HG02943 (cell line): ENCODE data around the gene DAB1.
"Not testable (repeated sequence)": the region's sequence is repeated elsewhere in the genome, so short reads cannot be mapped to it uniquely, and the experiment has no call there.

Experiments used
- ATAC-seq: cut with Tn5 transposase; IDR thresholded peaks from one replicate; pipeline ENCODE4 v1.9.1; 2021; ENCODE audit warnings: mild to moderate bottlenecking, low read depth, moderate library complexity; ENCODE audit not compliant: unreplicated experiment

The DAB1 gene

DNA sequence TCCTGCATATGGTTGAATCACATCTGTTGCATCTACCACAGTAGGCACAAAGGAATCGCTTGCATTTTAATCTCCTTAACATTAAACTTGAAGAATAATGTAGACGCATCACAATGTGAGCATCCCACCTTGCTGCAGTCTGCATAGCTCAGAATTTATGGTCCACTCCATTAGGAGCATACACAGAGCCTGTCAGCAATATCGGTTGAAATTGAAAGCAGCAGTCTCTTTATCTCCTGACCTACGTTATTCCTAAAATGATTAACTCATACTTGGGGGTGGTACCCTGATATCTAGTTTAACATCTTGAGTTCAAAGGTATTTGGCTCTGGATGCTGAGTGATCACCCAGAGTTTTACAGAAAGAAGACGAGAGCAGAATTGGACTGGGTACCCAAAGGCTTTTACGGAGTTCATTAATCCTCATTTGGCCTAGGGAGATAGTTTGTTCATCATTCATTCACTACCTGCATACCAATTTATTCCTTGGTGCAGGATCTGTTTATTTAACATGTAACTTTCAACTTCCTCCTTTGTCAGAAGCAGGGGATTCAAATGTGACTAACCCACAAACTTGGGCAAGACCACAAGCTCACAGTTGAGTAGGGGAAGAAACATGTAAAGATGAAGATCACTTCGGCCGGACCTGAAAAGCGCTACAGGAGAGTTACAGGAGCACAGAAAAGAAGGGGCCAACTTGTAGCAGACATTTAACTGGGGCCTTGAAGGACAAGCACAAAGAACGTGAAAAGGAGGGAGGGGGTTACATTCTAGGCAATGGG lies 187.9 kb downstream of the DAB1 start:
- ATAC-seq, result no peak

GRCh38 chr1:57234459-57234858 lies 189.4 kb downstream of the DAB1 start:
- ATAC-seq, result no peak

DNA sequence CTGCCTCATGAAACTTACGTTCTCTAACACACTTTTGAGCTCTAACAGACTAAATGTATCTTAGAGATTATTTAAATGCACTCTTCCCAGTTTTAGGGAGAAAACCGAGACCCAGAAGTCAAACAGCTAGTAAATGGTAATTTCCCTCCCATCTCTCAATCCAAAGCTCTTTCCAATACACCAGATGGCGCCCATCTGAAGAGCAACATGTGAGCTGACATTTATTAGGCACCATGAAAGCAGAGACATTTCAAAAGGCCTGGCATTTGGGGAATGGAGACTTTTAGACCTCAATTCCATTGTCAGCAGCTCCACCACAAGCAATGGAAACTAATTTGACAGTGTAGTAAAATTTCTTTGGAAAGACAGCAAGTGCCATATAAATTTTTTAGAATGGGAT lies 191.4 kb downstream of the DAB1 start:
- no peak for ATAC-seq

DNA sequence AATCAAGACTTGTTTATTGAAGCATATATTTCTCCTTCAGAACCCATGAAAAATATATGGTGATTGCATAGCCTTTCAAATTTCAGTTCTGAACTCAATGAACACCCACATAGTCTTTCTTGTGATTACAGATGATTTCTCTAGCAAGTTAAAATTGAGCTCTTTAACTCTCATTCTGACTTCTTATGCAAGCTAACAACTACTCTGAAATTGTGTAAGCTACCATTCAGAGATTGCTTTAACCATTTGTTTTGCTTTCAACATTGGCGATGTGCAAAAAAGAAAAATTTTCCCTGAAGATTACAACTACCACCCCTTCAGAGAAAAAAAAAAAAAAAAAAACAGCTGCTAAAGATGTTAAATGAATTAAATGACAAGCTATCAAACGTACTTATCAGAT lies 193.9 kb downstream of the DAB1 start:
- no peak for ATAC-seq

GRCh38 chr1:57229076-57229475 lies 194.8 kb downstream of the DAB1 start:
- no peak for ATAC-seq

GRCh38 chr1:57222801-57223200 lies 201.1 kb downstream of the DAB1 start:
- ATAC-seq, result no peak

DNA sequence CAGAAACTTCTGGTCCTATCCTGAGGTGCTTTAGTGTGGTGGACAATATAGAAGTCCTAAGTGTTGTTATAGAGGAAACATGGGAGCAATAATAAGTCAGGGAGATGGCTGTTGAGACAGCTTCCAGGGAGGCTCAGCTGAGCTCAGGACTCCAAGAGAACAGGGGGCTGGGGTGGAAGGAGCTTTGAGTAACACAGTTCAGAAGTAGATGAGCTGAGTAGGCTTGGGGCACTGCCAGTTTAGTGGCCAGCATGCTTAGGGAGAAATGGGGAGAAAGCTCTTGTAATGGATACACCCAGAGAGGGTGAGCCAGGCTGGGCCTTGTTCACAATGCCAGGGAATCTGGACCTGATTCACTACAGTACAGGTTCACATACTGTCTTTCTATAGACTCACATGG lies 201.6 kb downstream of the DAB1 start:
- no peak for ATAC-seq

- not testable (repeated sequence) for ATAC-seq
These were observed 203.0 kb downstream of the DAB1 start for GRCh38 chr1:57220905-57221304.

GRCh38 chr1:57218487-57219079 lies 205.3 kb downstream of the DAB1 start:
- no peak for ATAC-seq

GRCh38 chr1:57217905-57218304 lies 206.0 kb downstream of the DAB1 start:
- no peak for ATAC-seq

DNA sequence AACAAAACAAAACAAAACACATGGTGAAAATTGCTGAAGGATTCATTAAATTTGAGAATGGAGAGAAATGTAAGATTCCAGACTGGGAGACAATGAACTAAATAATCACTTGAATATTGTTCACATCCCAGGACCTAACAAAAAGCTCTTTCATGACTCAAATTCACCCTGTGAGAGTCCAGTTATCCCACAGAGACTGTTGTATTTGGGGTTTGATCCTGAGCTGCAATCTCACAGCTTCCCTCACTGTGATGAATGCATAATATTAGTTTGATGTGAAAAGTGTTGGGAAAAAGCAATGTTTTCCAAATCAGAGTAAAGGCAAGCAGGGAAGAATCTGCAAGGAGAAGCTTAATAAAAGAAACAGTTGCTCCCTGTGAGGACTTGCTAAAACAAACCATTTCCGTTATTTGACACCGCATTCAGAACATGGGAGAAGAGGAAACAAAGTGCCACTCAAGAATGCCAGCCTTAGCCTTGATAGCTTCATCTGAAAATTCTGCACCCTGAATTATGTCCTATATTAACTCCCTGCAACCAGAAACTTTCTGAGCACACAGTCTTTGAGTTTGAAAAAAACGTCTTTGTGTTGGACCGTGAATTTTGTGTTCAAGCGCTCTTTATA lies 208.8 kb downstream of the DAB1 start:
- no peak for ATAC-seq

DNA sequence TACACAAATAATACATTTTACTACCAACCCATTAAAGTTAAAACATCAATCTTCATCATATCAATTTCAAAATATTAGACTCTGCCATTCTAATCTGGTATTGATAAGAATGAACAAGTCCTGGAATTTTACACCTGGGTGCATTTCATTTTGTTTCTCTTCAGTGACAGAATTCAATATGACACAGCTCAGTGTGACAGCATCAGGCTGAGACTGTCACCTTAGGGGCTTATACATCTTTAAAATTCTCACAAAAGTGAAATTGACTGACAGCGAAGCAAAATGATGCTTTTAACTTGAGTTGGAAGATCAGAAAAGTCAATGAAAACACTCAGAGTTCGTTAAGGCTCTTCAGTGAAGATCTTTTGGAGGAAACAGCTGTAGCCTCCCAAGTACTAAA lies 213.0 kb downstream of the DAB1 start:
- no peak for ATAC-seq

- ATAC-seq, result no peak
These were observed 214.4 kb downstream of the DAB1 start for GRCh38 chr1:57209495-57209894.

- no peak for ATAC-seq
These were observed 215.0 kb downstream of the DAB1 start for GRCh38 chr1:57208741-57209302.

DNA sequence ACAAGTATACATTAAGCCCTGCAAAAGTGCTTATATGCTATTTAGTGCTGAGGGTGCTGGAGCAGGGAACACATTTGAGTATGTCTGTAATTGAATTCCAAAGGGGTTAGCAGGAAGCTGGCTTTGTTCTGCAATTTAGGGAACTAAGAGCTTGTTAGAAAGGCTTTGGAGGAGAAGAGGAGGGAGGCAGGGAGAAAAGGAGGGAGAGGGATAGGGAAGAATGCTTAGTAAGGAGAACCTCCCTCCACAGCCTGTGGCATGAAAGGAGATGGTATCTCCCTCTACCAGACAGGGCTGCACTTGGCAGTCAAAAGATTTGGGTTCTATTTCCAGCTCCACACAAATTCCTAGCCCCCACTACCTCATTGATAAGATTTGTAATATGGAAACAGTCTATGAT lies 217.8 kb downstream of the DAB1 start:
- ATAC-seq, result no peak

- ATAC-seq, result no peak
These were observed 218.7 kb downstream of the DAB1 start for GRCh38 chr1:57204942-57205787.

- ATAC-seq, result no peak
These were observed 219.8 kb downstream of the DAB1 start for GRCh38 chr1:57204091-57204490.

DNA sequence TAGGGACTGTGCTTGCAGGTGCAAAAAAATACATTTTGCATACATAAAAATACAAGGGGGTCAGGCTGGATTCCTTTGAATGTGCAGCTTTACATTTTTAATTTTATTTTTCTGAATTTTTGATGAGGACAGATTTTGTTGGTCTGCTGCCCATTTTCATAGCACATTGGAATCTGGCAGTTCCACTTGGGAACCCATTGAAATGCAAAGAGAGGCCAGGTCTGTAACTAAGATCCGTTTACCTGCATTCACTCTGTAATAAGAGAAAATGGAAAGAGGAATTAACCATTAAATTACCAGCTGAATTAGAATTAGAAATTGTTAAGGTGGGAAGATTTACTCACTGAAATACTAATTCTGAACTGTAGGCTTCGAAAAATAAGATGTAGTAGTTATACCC lies 221.6 kb downstream of the DAB1 start:
- no peak for ATAC-seq

DNA sequence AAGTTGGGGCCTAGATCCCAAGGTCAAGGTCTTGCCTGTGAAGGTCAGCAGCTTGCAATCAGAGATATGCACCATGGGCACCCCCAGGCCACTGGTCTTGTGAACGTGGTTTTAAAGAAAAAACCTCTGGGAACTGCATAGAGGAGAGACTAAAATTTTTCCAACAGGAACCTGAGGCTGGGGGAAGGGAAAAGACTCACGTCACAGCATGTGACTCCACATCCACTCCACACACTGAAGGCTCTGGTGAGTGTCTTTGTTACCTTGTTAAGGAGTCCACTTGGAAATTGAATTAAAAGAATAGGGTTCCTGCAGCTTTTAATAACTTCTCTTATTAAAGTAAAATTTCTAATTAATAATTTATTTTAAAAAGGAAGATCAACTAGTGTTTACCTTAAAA lies 224.9 kb downstream of the DAB1 start:
- no peak for ATAC-seq

- no peak for ATAC-seq
These were observed 228.4 kb downstream of the DAB1 start for GRCh38 chr1:57195436-57195941.
